HG02588 (cell line): ENCODE data around the gene KSR1.
"Not testable (repeated sequence)": the region's sequence is repeated elsewhere in the genome, so short reads cannot be mapped to it uniquely, and the experiment has no call there.

Experiments
- ATAC-seq: cut with Tn5 transposase; IDR thresholded peaks from one replicate; pipeline ENCODE4 v1.9.1; 2021; ENCODE audit warnings: mild to moderate bottlenecking, moderate library complexity; ENCODE audit not compliant: unreplicated experiment

KSR1 gene

DNA sequence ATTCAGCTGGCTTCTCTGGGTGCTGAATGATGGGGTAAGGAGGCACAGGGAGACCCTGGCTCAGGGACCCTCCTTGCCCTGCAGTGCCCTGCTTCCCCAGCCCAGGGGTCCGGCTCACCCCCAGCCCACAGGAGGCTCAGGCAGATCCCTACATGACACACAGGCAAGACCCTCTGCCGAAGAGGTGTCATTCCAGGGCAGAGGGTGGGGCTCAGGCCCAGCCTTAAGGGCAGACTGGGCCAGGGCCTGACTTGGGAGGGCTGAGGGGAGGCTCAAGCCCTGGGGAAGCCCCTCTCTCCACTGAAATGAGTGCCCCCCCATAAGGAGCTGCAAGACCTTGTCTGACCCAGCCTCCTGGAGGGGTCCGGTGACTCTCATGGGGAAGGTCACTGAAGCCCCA is 30.3 kb upstream of the KSR1 start:
- no peak for ATAC-seq

DNA sequence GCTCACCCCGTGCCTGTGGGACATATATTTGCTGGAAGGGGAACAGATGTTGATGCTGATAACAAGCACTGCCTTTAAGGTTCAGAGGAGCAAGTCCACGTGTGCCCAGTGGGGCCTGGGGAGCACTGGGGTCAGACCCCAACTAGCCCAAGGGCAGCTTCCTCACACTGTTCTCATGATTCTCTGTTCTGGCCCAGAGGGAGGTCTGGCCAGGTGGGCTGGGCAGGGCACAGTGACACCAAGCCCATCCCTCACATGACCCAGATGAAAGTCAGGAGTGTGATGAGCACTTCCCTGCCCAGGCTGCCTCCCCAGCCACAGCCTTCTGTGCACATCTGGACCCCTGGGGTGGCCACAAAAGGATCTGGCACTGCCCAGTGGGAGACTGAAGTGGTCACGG is 29.8 kb upstream of the KSR1 start:
- not testable (repeated sequence) for ATAC-seq

DNA sequence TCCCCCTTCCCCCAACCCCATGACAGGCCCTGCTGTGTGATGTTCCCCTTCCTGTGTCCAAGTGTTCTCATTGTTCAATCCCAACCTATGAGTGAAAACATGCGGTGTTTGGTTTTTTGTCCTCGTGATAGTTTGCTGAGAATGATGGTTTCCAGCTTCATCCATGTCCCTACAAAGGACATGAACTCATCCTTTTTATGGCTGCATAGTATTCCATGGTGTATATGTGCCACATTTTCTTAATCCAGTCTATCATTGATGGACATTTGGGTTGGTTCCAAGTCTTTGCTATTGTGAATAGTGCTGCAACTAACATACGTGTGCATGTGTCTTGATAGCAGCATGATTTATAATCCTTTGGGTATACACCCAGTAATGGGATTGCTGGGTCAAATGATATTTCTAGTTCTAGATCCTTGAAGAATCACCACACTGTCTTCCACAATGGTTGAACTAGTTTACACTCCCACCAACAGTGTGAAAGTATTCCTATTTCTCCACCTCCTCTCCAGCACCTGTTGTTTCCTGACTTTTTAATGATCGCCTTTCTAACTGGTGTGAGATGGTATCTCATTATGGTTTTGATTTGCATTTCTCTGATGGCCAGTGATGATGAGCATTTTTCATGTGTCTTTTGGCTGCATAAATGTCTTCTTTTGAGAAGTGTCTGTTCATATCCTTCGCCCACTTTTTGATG is 28.9 kb upstream of the KSR1 start:
- not testable (repeated sequence) for ATAC-seq

DNA sequence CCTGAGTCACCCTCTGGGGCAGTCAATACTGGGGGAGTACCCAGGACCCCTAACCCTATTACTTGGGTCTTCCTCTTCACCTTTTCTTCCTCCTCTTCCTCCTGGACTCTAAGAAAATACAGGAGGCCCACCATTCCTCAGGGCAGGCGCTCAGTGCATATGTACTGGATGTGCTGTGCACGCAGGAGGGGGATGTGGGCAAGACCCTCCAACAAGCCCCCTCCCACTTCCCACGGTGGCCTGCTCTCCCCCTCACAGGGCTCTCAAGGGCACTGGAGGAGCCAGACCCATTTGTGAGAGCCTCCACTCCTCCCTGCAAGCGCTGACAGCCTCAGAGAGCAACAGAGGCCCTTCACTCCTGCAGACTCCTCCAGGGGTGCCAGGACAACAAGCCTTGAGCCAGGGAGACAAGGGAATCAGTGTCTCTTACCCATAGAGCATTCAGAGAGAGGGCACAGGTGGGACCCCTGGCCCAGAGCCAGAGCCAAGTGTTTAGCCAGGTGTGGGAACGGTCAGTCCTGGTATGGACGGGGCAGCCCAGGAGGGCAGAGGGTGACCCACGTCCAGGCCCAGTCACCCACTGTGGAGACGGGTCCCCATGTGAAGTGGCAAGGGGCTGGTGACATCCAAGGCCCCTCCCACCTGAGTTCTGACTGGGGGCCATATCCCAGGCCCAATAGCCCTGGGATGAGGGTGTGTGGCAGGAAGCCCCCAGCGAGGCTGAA is 27.3 kb upstream of the KSR1 start:
- ATAC-seq: no peak

DNA sequence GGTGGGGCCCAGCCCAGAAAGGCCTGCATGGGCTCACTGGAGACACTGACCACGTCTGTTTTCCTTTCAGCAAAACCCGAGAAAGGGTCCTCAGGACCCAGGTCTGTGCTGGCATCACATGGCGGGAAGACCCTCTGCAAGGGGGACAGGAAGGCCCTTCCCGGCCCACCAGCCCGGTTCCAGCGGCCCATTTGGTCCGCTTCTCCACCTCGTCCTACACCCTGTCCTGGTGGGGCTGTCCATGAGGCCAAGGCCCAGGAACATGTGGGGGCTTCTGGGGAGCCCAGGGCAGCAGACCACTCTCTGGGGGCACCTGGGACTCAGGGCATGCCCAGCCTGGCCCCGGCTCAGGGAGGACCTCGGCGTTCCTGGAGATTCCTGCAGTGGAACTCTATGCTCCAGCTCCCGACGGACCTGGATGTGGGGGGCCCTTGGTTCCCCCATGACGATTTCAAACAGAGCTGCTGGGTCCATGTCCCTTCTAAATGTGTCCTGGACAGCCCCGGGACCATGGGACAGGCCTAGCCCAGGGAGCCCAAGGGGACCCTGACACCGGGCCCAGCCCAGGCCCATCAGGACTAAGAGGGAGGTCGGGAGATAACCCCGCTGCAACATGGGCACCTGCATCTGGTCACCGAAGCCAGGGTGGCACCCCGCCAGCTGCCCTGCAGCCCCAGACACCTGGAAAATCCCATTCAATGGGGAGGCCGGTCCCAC is 26.4 kb upstream of the KSR1 start:
- no peak for ATAC-seq

DNA sequence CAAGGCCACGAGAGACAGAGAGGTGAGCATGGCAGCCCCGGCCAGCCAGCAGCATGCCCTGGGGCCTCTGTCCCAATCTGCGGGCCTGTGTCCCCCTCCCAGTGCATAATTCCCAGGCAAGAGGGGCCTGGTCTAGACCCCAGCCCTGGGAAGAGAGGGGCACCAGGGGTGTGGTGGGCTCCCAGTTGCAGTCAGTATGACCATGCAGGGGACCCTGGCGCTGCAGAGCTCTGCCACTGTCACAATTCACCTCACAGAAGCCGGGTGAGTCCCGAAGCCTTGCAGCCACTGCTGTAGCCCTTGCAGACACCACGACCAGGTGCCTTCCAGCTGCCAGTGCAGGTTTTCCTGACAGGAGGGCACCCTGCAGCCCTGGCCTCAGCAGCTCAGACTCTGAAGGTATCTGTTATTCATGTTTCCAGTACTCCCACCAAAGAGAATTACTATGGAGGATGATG is 25.8 kb upstream of the KSR1 start:
- ATAC-seq: no peak

DNA sequence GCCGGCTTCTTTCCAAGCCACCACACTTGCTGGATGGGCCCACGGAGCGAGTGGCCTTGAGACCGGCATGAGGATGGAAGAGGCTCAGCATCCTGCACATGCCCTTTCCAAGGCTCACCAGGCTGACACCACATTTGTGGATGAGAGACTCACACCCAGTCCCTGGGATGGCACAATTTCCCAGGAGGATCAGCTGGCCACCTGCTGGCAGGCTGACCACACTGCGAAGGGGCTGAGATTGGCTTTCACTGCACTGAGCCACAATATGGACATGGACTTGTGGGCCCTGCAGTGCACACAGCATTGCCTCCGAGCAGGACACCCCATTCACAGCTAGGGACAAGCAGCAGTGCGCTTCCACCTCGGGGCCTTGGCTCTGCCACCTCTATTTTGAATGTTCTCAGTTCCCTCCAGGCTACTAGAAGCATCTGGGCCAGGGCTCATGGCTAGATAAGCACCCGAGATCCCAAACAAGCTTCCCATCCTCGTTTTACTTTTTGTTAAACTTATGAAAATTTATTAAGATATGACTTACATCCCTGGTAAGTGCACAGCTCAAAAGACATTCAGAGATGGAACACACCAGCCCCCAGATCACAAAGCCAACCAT is 25.3 kb upstream of the KSR1 start:
- no peak for ATAC-seq

DNA sequence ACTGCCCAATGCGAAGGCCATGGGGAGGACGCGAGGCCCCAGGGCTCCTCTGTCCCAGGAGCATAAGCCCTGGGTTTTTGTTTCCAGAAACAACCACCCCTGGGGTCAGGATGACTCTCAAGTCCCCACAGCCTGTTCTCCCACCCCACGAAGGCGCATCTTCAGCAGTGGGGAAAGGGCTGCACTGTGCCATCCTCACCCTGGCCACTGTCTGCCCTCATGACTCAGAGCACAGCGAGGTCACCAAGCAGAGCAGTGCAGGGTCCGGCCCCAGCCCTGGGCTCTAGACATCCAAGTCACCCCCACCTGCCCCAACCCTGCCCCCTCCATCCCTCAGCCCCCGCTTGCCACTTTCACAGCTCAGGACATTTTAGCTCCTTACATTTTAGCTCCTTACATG is 22.7 kb upstream of the KSR1 start:
- no peak for ATAC-seq

DNA sequence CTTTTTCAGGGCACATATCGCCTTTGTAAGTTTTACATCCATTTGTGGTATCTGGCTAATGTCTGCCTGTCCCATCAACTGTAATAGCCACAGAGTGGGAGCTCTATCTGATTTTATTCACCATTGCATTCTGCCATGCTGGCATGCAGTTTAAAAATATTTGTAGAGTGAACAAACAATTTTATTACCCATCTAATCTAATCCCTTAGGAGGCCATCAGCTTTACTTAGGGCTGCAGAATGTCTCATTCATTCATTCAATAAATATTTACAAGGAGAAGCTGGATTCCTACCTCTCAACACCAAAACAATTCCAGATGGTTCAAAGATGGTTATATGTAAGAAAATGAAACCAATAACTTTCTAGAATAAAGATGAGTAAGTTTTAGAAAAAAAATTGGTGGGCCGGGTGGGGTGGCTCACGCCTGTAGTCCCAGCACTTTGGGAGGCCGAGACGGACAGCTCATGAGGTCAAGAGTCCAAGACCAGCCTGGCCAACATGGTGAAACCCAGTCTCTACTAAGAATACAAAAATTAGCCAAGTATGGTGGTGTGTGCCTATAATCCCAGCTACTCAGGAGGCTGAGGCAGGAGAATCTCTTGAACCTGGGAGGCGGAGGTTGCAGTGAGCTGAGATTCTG is 20.7 kb upstream of the KSR1 start:
- not testable (repeated sequence) for ATAC-seq

DNA sequence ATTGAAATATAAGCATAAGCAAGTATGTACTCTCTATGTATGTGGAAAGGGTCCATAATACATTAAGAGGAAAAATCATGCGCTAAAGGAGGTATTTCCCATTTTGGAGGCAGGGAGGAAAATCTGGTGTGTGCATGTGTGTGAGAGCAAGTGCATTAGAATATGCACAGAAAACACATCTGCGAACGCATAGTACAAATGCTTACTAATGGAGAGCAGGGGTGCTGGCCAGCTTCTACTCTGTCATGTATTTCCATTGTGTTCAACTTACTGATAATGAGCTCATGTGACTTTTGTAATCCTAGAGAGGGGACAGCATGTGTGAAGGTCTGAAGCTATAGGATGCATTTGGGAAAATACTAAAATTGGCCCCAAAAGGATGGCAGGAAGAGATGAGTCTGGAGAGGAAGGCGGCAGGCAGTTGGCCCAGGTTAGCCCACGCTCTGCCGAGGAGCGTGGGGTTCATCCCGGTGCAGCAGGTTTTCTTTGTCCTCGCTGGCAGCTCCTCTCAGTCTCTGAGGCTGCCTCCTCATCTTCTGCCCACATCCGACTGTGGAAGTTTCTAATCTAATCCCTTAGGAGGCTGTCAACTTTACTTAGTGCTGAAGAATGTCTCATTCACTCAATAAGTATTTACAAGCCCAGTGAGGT is 17.8 kb upstream of the KSR1 start:
- ATAC-seq: no peak

DNA sequence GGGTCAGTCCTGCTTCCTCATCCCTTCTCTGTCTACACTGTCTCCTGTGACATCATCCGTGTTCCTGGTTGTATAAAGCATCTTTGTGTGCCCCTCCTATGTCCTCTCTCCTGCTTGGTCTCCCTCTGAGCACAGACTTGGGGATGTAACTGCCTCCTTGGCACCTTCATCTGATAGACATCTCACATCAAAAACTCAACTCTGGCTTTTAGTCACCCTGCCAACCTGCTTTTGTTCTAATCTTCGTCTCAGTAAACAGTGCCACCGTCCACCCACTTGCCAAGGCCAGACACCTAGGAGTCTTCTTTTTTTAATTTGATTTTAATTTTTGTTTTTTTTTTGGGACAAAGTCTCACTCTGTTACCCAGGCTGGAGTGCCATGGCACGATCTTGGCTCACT is 16.9 kb upstream of the KSR1 start:
- ATAC-seq: no peak

DNA sequence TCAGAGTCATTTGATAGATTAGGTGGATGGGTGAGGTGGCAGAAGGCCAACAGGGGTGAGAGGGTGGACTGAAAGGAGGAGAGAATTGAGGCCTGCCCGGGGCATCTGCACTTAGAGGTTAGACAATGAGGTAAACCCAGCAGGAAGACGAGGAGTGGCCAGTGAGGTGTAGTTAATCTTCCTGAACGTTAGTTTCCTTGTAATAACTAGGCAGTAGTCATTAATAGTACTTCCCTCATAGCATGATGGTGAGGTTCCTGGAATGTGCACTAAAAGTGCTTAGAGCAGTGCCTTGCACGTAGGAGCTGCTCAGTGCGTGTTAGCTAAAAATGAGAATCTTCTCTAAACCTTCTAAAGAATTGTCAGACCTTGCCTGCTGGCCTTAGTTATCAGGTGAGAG is 13.5 kb upstream of the KSR1 start:
- no peak for ATAC-seq

DNA sequence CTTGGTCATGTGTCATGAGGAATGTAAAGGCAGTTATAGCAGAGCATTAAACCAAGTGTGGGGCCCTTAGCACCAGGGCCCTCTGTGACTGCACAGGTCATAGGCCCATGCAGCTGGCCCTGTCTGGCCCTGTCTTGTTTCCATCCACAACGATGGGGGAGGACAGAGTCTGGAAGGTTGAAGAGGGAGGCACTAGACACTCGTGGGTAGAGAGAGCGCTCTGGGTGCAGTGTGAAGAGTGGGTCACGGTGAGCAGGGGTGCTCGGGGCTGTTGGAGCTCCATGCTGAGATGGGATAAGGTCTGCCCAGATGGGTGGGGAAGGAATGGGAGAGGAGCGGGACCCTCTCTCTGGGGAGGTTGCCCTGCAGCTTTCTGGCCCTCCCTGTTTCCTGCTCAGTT is 12.8 kb upstream of the KSR1 start:
- no peak for ATAC-seq

DNA sequence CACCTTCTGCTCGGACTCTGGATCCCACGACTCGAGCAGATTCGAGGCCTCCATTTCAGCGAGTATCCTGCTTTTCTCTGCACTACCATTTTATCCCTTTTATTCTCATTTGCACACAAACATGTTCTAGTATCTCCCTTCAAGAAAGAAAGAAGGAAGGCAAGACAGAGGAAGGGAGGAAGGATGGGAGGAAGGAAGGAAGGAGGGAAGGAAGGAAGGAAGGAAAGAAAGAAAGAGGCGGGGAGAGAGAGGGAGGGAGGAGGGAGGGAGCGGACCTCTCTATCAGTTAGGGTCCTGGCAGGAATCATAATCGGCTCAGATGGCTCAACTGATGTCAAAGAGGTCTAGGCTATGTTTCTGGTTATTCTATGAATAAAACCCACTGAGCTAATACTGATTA is 10.3 kb upstream of the KSR1 start:
- no peak for ATAC-seq

DNA sequence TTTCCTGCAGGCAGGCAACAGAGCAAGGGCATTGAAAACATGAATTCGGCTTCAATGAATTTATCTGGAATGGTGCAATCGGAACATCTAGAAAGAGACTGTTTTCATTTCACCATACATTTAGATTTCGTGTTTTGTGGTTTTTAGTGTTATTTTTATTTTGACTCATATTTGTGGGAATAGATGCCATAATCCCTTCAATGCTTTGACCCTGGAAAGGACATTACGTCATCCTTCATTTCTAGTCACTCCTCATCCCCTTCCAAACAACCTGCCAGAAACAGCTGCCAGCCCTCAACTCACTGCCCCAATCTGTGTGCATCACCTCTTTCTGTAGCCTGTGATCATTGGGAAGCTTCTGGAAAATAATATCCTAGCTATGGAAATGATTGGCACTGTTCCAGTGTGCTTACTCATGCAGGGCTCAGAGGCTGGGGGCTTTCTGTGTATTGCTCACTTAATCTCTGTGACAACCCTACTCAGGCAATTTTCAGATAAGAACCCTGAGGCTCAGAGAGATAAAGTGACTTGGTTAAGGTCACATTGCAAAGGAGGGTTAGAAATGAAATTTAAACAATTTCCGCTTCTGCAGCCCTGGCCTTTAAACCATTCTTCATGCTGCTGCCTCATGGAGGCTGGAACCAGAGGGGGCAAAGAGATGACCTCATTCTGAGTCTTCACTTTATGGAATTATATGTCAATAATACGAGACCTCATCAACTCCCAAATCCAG is 9.5 kb upstream of the KSR1 start:
- ATAC-seq: no peak

DNA sequence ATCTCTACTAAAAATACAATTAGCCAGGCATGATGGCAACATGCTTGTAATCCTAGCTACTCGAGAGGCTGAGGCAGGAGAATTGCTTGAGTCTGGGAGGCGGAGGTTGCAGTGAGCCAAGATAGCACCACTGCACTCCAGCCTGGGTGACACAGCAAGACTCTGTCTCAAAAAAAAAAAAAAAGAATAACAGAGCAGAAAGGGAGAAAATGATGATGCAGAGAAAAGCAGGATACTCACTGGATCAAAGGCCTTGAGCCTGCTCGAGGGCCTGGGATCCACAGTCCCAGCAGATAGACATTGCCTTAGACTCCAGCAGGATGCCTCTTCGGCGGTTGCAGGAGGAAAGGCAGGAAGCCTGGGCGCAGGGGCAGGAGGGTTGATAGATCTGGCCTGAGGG is 7.7 kb upstream of the KSR1 start:
- not testable (repeated sequence) for ATAC-seq

DNA sequence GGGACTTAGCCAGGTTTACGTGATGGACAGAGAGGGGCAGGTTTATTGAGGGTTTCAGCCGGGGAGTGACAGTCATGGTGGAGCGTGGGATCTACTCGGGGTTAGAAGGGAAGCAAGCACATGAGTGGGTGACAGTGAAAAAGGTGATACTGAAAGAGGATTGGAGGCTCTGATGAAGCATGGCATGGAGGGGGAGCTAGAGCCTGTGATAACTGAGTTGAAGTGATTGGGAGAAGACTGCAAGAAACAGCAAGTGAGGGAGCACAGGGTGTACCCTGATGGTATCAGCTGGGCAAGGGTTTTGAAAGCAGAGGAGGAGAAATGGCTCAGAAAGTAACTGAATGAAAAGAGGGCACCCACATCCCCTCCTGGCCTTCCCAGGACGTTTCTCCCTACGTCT is 6.7 kb upstream of the KSR1 start:
- ATAC-seq: no peak

DNA sequence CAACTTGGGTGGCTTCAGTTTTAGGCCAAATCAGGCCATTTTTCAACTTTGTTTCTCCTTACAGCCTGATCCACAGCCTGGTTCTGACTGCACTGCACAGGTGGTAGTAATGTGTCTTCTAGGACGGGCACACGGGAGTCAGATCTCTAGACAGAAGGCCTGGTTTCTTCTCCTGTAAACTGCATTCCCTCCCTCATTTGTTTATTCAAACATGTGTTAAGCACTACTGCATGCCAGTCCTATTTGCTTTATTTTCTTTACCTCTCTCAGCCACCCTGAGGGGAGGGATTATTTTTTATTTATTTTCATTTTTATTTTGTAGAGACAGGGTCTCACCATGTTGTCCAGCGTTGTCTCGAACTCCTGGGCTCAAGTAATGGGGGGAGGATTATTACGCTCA is 6.3 kb upstream of the KSR1 start:
- no peak for ATAC-seq

DNA sequence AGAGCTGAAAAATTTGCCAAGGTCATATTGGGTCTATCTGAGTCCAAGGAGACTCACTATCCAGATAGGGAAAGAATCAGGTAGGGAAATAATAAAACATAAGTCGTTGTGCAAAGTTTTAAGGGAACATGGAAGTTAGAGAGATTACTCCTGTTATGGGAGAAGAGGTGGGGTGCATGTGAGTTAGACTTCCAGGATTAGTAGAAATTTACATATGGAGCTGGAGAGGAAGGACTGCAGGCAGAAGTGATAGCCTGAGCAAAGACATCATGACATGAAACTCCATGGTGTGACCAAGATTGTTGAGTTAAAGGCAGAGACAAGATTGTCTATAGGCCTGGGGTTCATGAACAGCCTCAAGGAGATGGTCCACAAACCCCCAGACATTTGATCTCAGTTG is 5.8 kb upstream of the KSR1 start:
- no peak for ATAC-seq

DNA sequence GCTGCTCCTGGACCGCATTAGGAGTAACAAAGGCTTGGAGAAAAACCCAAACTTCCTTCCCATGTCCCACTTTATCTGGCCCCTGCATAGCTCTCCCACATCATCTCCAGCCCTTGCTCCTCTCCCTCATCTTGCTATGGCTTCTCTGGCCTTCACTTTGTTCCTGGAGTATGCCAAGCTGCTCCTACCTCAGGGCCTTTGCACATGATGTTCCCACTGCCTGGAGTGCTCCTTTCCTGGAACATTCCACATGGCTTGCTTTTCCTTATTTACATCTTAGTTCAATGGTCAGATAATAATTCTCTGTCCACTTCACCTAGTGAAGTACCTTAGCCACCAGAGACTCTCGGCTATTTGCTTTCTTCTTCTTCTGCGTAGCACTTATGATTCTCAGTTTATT is 4.3 kb upstream of the KSR1 start:
- ATAC-seq: no peak
